ENCODE data around the gene RPL34. TPM values are rescaled to one million over a fixed set of nuclear protein-coding genes. Genes with fewer than 3 reads are reported as not detected.
A peak's percentile ranks its signal among the peaks of the same experiment; 100 is the strongest.

The RPL34 gene
- total and polyA plus RNA-seq, 2 of the 4 experiments (the other 2 are of a cell fraction), result 1,435 to 2,037 TPM

DNA sequence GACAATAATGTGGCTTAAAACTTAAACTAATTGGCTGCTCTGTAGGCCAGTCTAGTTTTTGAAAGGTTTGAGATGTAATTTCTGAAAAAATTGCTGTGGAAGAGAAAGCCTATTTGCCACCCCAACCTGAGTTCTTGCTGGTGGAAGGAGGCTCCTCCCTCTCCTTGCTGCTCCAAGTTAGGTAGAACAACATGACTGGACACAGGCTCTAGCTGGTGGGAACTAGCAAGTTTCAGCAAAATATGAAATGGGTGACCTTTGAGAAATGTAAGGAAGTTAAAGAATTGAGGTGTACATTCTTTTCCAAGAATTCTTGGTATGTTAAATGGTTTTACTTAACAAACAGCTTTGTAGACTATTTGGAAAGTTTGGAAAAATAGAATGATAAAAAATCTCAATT, 8.0 kb downstream of the RPL34 start:
- Histone ChIP-seq H4K8ac (ENCODE audit: low read depth in 2 of 2, low read length in 2 of 2) (no peak overlapping the region), H2BK15ac (ENCODE audit: low read depth, low read length) (no peak overlapping the region), H3K56ac (ENCODE audit: extremely low read depth, insufficient read depth, low read length) (no peak overlapping the region), H3K4ac (ENCODE audit: low read depth, low read length) (no peak overlapping the region), H3K79me1 (ENCODE audit: low read depth in 1 of 2, low read length in 2 of 2) (peaks cover 14 to 32% of the 10 kb centered on the region in 2 experiments), H3K4me3 (ENCODE audit: insufficient read depth, low read depth, low read length) (no peak overlapping the region), H2BK120ac (ENCODE audit: low read depth, low read length) (no peak overlapping the region), H2BK20ac (ENCODE audit: low read depth, low read length) (no peak overlapping the region), H3K27me3 (ENCODE audit: control insufficient read depth, insufficient read depth, low read length) (no peaks in the 10 kb centered on the region), H3K36me3 (ENCODE audit: control insufficient read depth, insufficient read depth, low read length) (peaks cover 52% of the 10 kb centered on the region), H2AK5ac (ENCODE audit: low read depth, low read length) (no peak overlapping the region), H3K9me3 (ENCODE audit: control insufficient read depth, insufficient read depth, low read length) (no peaks in the 10 kb centered on the region), H3K23ac (ENCODE audit: low read depth, low read length) (no peak overlapping the region), H3K14ac (replicated peaks; ENCODE audit: low read depth, low read length) (no peak overlapping the region), H3K9me1 (ENCODE audit: insufficient read depth, low read length) (no peaks in the 10 kb centered on the region), H2BK5ac (ENCODE audit: low read depth, low read length, poor library complexity, severe bottlenecking) (no peak overlapping the region), H3K27ac (ENCODE audit: insufficient read depth, low read length) (peak overlapping the region; percentile 59; the same call in 1 of the 2 replicates), H3K4me1 (ENCODE audit: control insufficient read depth, insufficient read depth, low read length) (no peaks in the 10 kb centered on the region), H4K20me1 (ENCODE audit: insufficient read depth, low read length) (peaks cover 18% of the 10 kb centered on the region), H2AFZ (replicated peaks; ENCODE audit: low read length, poor library complexity) (no peak overlapping the region), H3K4me2 (ENCODE audit: low read depth, low read length) (no peak overlapping the region), H4K5ac (ENCODE audit: low read depth, low read length) (no peak overlapping the region), H4K91ac (ENCODE audit: insufficient read depth, low read depth, low read length) (no peak overlapping the region), H3K18ac (ENCODE audit: low read depth, low read length) (no peak overlapping the region), H3K9ac (ENCODE audit: low read depth, low read length) (no peak overlapping the region), H2AK9ac (replicated peaks; ENCODE audit: low read depth, low read length, poor library complexity) (no peak overlapping the region)
- dilution Hi-C loops (cut with HindIII; ENCODE audit: low sequenced_read_pairs, unreplicated experiment), result no loop called here
- intact Hi-C loops (cut with micrococcal nuclease), result no loop called here
- DNase-seq (no peak), ATAC-seq (ENCODE audit: low read depth) (peak; percentile 53)
- in situ Hi-C loops (cut with MboI; ENCODE audit: low sequenced_read_pairs), result no loop called here
- ChIA-PET CTCF (no interaction called here), POLR2A (ENCODE audit: unreplicated experiment) (no interaction called here)
- no TSS peak for BruUV-seq (replicated peaks)
- TF ChIP-seq FOS (IDR thresholded peaks at IDR 0.05; ENCODE audit: low read depth, low read length) (no peak), POLR2A (IDR thresholded peaks at IDR 0.05; ENCODE audit: low read depth, low read length) (no peak)

Data from IMR-90 (cell line).